ENCODE data around the gene PCDHA5. TPM values are rescaled to one million over a fixed set of nuclear protein-coding genes. Genes with fewer than 3 reads are reported as not detected.
A peak's percentile ranks its signal among the peaks of the same experiment; 100 is the strongest.
"Not testable (repeated sequence)": the region's sequence is repeated elsewhere in the genome, so short reads cannot be mapped to it uniquely, and the experiment has no call there.

Gene PCDHA5
- polyA plus RNA-seq, 1 experiment, result not detected

GRCh38 chr5:140794595-140795258 lies 26.7 kb upstream of the PCDHA5 start, which contains the start of gene PCDHA2:
Gene PCDHA2, plus strand, starts transcription at chr5:140794852.
- TF ChIP-seq CTCF (IDR thresholded peaks at IDR 0.05; ENCODE audit: insufficient read depth, low read depth, low read length), result no peak
- no peak for DNase-seq (ENCODE audit: low read depth)
- Histone ChIP-seq H3K36me3 (ENCODE audit: control insufficient read depth, insufficient read depth, low read length) (no peaks in the 10 kb centered on the region), H3K4me3 (ENCODE audit: low read depth, low read length) (no peak within 1 kb of the TSS), H3K27me3 (ENCODE audit: control insufficient read depth, insufficient read depth, low read length) (no peaks in the 10 kb centered on the region)
- CTCF ChIA-PET, result no interaction called here
- POLR2A ChIA-PET, result no interaction called here

- Histone ChIP-seq H3K4me3 (ENCODE audit: low read depth, low read length) (no peak overlapping the region), H3K27me3 (ENCODE audit: control insufficient read depth, insufficient read depth, low read length) (no peaks in the 10 kb centered on the region), H3K36me3 (ENCODE audit: control insufficient read depth, insufficient read depth, low read length) (no peaks in the 10 kb centered on the region)
- ChIA-PET POLR2A (no interaction called here), CTCF (no interaction called here)
- TF ChIP-seq CTCF (IDR thresholded peaks at IDR 0.05; ENCODE audit: insufficient read depth, low read depth, low read length), result peak; percentile 14; the same call in 1 of the 2 replicates
- no peak for DNase-seq (ENCODE audit: low read depth)
Observed at GRCh38 chr5:140795259-140795641, 26.2 kb upstream of the PCDHA5 start.

GRCh38 chr5:140796072-140796717 lies 25.2 kb upstream of the PCDHA5 start:
- CTCF ChIA-PET; H3K4me3 ChIP-seq (ENCODE audit: low read depth, low read length); POLR2A ChIA-PET; DNase-seq (ENCODE audit: low read depth); H3K36me3 ChIP-seq (ENCODE audit: control insufficient read depth, insufficient read depth, low read length); H3K27me3 ChIP-seq (ENCODE audit: control insufficient read depth, insufficient read depth, low read length): not testable (repeated sequence)

- Histone ChIP-seq H3K27me3 (ENCODE audit: control insufficient read depth, insufficient read depth, low read length) (no peaks in the 10 kb centered on the region), H3K4me3 (ENCODE audit: low read depth, low read length) (no peak overlapping the region), H3K36me3 (ENCODE audit: control insufficient read depth, insufficient read depth, low read length) (no peaks in the 10 kb centered on the region)
- CTCF ChIA-PET, result no interaction called here
- no peak for TF ChIP-seq CTCF (IDR thresholded peaks at IDR 0.05; ENCODE audit: insufficient read depth, low read depth, low read length)
- DNase-seq (ENCODE audit: low read depth), result no peak
- POLR2A ChIA-PET, result no interaction called here
Observed at GRCh38 chr5:140796718-140797095, 24.7 kb upstream of the PCDHA5 start.

GRCh38 chr5:140800816-140801493 lies 20.5 kb upstream of the PCDHA5 start, which contains the start of gene PCDHA3:
Gene PCDHA3, plus strand, starts transcription at chr5:140801057.
- Histone ChIP-seq H3K27me3 (ENCODE audit: control insufficient read depth, insufficient read depth, low read length) (no peaks in the 10 kb centered on the region), H3K4me3 (ENCODE audit: low read depth, low read length) (peak within 1 kb of the TSS; percentile 19; the same call in 1 of the 2 replicates), H3K36me3 (ENCODE audit: control insufficient read depth, insufficient read depth, low read length) (no peaks in the 10 kb centered on the region)
- TF ChIP-seq CTCF (IDR thresholded peaks at IDR 0.05; ENCODE audit: insufficient read depth, low read depth, low read length), result peak; percentile 31; the same call in 1 of the 2 replicates
- POLR2A ChIA-PET, result no interaction called here
- CTCF ChIA-PET, result interaction anchor here (0.7 to 1.9 kb wide), 3 partner anchors 11 to 51 kb away, joined by 3 to 4 read pairs (median 3); no protein-coding TSS in a partner anchor
- no peak for DNase-seq (ENCODE audit: low read depth)
